Small intestine (tissue), 16 donors: ENCODE measurements around the gene BANF2. TPM values are rescaled to one million over a fixed set of nuclear protein-coding genes. Genes with fewer than 3 reads are reported as not detected.
A peak's percentile ranks its signal among the peaks of the same experiment; 100 is the strongest.

Experiments used
- DNase-seq, 2 donors: peaks; one replicate each; pipeline versions ENCODE4 v3.0.0 to v3.0.0-alpha.2; 2013
- FAIRE-seq: peaks from 2 replicates; lab custom pipeline; 2012; peaks lifted over from hg19 to GRCh38; lab: Jason Lieb, UNC
- H3K27ac ChIP-seq, 3 donors: one replicate each; pipeline ENCODE4 v1.5.1; 2013; ENCODE audit warnings: low read length in 2 of 3, mild to moderate bottlenecking in 2 of 3, control low read depth in 1 of 3, inconsistent platforms in 1 of 3, low read depth in 1 of 3, moderate library complexity in 1 of 3
- H3K27me3 ChIP-seq, 3 donors: one replicate each; pipeline ENCODE4 v1.6.1; 2013; ENCODE audit warnings: low read length in 3 of 3, inconsistent platforms in 1 of 3; ENCODE audit not compliant: control insufficient read depth in 3 of 3, insufficient read depth in 3 of 3
- H3K36me3 ChIP-seq, 3 donors: one replicate each; pipeline ENCODE4 v1.6.1; 2013; ENCODE audit warnings: low read length in 3 of 3, inconsistent platforms in 1 of 3, low read depth in 1 of 3, mild to moderate bottlenecking in 1 of 3, moderate library complexity in 1 of 3; ENCODE audit not compliant: control insufficient read depth in 3 of 3, insufficient read depth in 2 of 3
- H3K4me1 ChIP-seq, 3 donors: one replicate each; pipeline ENCODE4 v1.6.1; 2013; ENCODE audit warnings: low read length in 2 of 3, inconsistent platforms in 1 of 3, low read depth in 1 of 3, mild to moderate bottlenecking in 1 of 3, moderate library complexity in 1 of 3; ENCODE audit not compliant: control insufficient read depth in 3 of 3, insufficient read depth in 2 of 3
- H3K4me3 ChIP-seq, 3 donors: one replicate each; pipeline ENCODE4 v1.5.1; 2013; ENCODE audit warnings: low read length in 3 of 3, control low read depth in 1 of 3, inconsistent platforms in 1 of 3, low read depth in 1 of 3, mild to moderate bottlenecking in 1 of 3, moderate library complexity in 1 of 3
- H3K9me3 ChIP-seq, 2 donors: one replicate each; pipeline ENCODE4 v1.6.1; 2013; ENCODE audit warnings: low read depth in 1 of 2, low read length in 1 of 2; ENCODE audit not compliant: control insufficient read depth in 2 of 2, insufficient read depth in 1 of 2
- WGBS, 3 donors: extraction: QIAGEN DNeasy Blood & Tissue Kit; methylation state at CpG; one replicate each; pipeline ENCODE4 v1.1.7; 2013; 5-methylcytosine and 5-hydroxymethylcytosine counted together
- long read RNA-seq, 10 donors: transcript quantifications; one replicate each; lab custom pipeline, GENCODE V29; 2026
- polyA plus RNA-seq, 4 donors: library from polyadenylated mRNA; stranded (reverse) in 3 of 4; unstranded in 1 of 4; fragments of 200-250 nt in 3 of 4; fragments of 120-200 nt in 1 of 4; gene quantifications; one replicate each; pipeline versions ENCODE4 v1.2.1 to v1.2.3, GENCODE V29; 2013
- donor health status: healthy with polysubstance abuse.
- donor health status: control.
- donor health status: control.
- donor health status: Bipolar disorder and iron deficiency.
- donor health status: healthy.

Gene BANF2
- not detected for polyA plus RNA-seq
- long read RNA-seq, donor 1 = 0 reads
- long read RNA-seq, donor 2 = 0 reads
- long read RNA-seq, donor 3, partial matches to known transcripts = 0 of 1 reads
- long read RNA-seq, donor 3, other reads (novel, unspliced or antisense) = 0 of 1 reads
- long read RNA-seq, donor 4 = 0 reads
- long read RNA-seq, donor 5 = 0 reads
- long read RNA-seq, donor 6 = 0 reads
- long read RNA-seq, donor 7 = 0 reads
- long read RNA-seq, donor 8 = 0 reads
- long read RNA-seq, donor 9 = 0 reads
- long read RNA-seq, donor 10 = 0 reads

- H3K27me3 ChIP-seq = no peaks in the 10 kb centered on the region
- FAIRE-seq (no peak), DNase-seq (peak; percentile 85 to 86)
- no peak within 1 kb of the TSS for H3K4me3 ChIP-seq
- no peaks in the 10 kb centered on the region for H3K9me3 ChIP-seq
- WGBS, 3 donors = 13 to 64% (median 19%) methylated on average over 3 of the region's 3 CpGs
- H3K4me1 ChIP-seq = peaks cover 0 to 27% (median 3%) of the 10 kb centered on the region in 3 donors
- peak within 1 kb of the TSS in 2 of 3 donors; percentile 28 to 65 for H3K27ac ChIP-seq
- H3K36me3 ChIP-seq = no peaks in the 10 kb centered on the region
Measured at GRCh38 chr20:17699931-17700351, at the start of gene BANF2. TSS of gene BANF2 (plus strand) at chr20:17699966. CDS start at chr20:17725026, 25,060 bp downstream.

GRCh38 chr20:17650301-17651128 lies 49.3 kb upstream of the BANF2 start:
- peak overlapping the region in 1 of 3 donors; percentile 8 for H3K27ac ChIP-seq
- H3K9me3 ChIP-seq = no peaks in the 10 kb centered on the region
- peaks cover 2 to 53% (median 22%) of the 10 kb centered on the region in 3 donors for H3K4me1 ChIP-seq
- H3K4me3 ChIP-seq = no peak overlapping the region
- 52 to 61% (median 55%) methylated on average over 12 of the region's 12 CpGs for WGBS, 3 donors
- H3K36me3 ChIP-seq = peaks cover 0 to 78% (median 2%) of the 10 kb centered on the region in 3 donors
- FAIRE-seq (no peak), DNase-seq (no peak)
- H3K27me3 ChIP-seq = no peaks in the 10 kb centered on the region

- H3K27ac ChIP-seq = no peak overlapping the region
- no peaks in the 10 kb centered on the region for H3K27me3 ChIP-seq
- DNase-seq (no peak), FAIRE-seq (no peak)
- H3K9me3 ChIP-seq = no peaks in the 10 kb centered on the region
- 41 to 52% (median 45%) methylated on average over 11 of the region's 11 CpGs for WGBS, 3 donors
- peaks cover 2 to 46% (median 18%) of the 10 kb centered on the region in 3 donors for H3K4me1 ChIP-seq
- H3K36me3 ChIP-seq = peaks cover 0 to 78% (median 2%) of the 10 kb centered on the region in 3 donors
- H3K4me3 ChIP-seq = no peak overlapping the region
Measured at GRCh38 chr20:17651129-17651759, 48.5 kb upstream of the BANF2 start.

DNA sequence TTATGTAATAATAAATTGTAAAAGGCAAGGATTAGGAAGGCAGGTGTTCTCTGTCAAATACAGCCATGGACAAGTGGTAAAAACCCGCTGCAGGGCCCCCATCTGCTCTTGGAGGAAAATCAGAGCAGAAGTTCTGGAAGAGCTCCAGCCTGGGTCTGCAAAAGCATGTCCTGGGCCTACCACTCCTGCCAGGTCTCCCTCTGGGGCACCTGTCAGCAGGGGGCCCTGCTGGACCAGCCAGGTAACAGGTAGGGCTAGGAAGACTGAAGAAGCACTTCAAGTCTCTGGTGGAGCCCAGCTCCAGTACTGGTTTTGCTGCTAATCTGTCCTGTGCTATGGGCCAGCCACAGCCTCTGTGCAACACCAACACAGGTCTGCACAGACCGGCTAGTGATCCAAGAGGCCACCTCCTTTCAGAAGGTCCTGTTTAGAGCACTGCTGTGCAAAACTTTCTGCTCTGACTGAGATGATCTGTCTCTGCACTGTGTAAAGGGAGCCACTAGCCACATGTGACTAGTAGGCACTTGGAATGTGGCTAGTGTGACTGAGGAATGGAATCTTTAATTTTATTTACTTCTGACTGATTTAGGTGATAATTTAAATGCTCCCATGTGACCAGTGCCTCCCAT lies 47.9 kb upstream of the BANF2 start:
- H3K4me1 ChIP-seq = peaks cover 0 to 40% (median 14%) of the 10 kb centered on the region in 3 donors

DNA sequence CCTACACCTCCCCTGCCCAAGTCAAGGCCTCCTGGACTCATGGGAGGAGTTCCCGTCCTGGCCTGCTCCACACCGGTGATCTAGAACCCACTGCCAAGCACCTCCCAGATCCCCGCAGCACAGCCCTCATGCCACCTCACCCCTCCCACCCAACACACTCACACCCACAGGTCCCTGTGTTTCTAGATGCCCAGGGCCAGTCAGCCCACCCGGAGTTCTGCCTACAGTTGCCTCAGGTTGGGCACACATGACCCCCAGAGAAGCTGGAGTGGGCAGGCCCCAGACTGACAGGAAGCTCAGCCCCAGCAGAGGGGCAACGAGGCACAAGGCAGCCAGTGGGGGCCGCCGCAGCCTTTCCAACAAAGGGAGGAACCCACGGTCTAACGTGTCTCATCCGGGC lies 47.4 kb upstream of the BANF2 start:
- Histone ChIP-seq H3K27me3 (no peaks in the 10 kb centered on the region), H3K27ac (no peak overlapping the region), H3K9me3 (no peaks in the 10 kb centered on the region), H3K4me1 (peaks cover 0 to 36% (median 12%) of the 10 kb centered on the region in 3 donors), H3K36me3 (peaks cover 0 to 72% (median 5%) of the 10 kb centered on the region in 3 donors), H3K4me3 (no peak overlapping the region)
- FAIRE-seq = no peak
- WGBS, 3 donors = 71 to 89% (median 79%) methylated on average over 10 of the region's 10 CpGs
- DNase-seq = no peak

More for the DNA sequence above, 47.9 kb upstream of the BANF2 start:
- Histone ChIP-seq H3K9me3 (no peaks in the 10 kb centered on the region), H3K27me3 (no peaks in the 10 kb centered on the region), H3K4me3 (no peak overlapping the region), H3K36me3 (peaks cover 0 to 72% (median 5%) of the 10 kb centered on the region in 3 donors), H3K27ac (no peak overlapping the region)
- FAIRE-seq = no peak
- WGBS, 3 donors = 37 to 59% (median 43%) methylated on average over 2 of the region's 2 CpGs
- DNase-seq = no peak

- Histone ChIP-seq H3K27ac (no peak overlapping the region), H3K4me1 (peaks cover 0 to 23% (median 8%) of the 10 kb centered on the region in 3 donors), H3K4me3 (no peak overlapping the region), H3K27me3 (no peaks in the 10 kb centered on the region), H3K36me3 (peaks cover 11 to 75% (median 11%) of the 10 kb centered on the region in 3 donors), H3K9me3 (peaks cover 0 to 10% of the 10 kb centered on the region in 2 donors)
- FAIRE-seq (no peak), DNase-seq (no peak)
- 85 to 92% (median 90%) methylated on average over 11 of the region's 11 CpGs for WGBS, 3 donors
Measured at GRCh38 chr20:17653835-17654648, 45.7 kb upstream of the BANF2 start.

GRCh38 chr20:17654649-17655285 lies 45.0 kb upstream of the BANF2 start:
- Histone ChIP-seq H3K4me3 (no peak overlapping the region), H3K27ac (no peak overlapping the region), H3K27me3 (no peaks in the 10 kb centered on the region), H3K4me1 (peaks cover 0 to 18% (median 3%) of the 10 kb centered on the region in 3 donors), H3K9me3 (peaks cover 0 to 10% of the 10 kb centered on the region in 2 donors), H3K36me3 (peaks cover 13 to 77% (median 16%) of the 10 kb centered on the region in 3 donors)
- no peak for FAIRE-seq
- 57 to 71% (median 60%) methylated on average over 7 of the region's 7 CpGs for WGBS, 3 donors
- DNase-seq = peak in 1 of 2 donors; percentile 46
